Gastrocnemius medialis (tissue), 4 donors: ENCODE data around the gene FAM13A. TPM values are rescaled to one million over a fixed set of nuclear protein-coding genes. Genes with fewer than 3 reads are reported as not detected.

Experiments used
- ATAC-seq, 2 donors: fragments of 150-250 bp; one replicate each; pipeline ENCODE4 v1.9.1; 2016
- DNase-seq, 2 donors: peaks; one replicate each; pipeline ENCODE4 v3.0.0-alpha.2; 2019
- H3K27ac ChIP-seq, 4 donors: fragments of 200-600 bp; sonication (generic); 1 replicate in 1 of 4; 2 replicates in 3 of 4; pipeline ENCODE4 v1.5.1; 2016 to 2018; ENCODE audit warnings: mild to moderate bottlenecking in 2 of 4, moderate library complexity in 1 of 4
- H3K27me3 ChIP-seq, 3 donors: fragments of 200-600 bp; sonication (generic) in 2 of 3; 1 replicate in 1 of 3; 2 replicates in 2 of 3; pipeline versions ENCODE4 v1.5.1 to v1.6.0; 2016 to 2019; ENCODE audit warnings: mild to moderate bottlenecking in 1 of 3, moderate library complexity in 1 of 3
- H3K36me3 ChIP-seq, 2 donors: fragments of 200-600 bp; sonication (generic) in 1 of 2; one replicate each; pipeline ENCODE4 v1.5.1; 2017 to 2018
- H3K4me1 ChIP-seq, 2 donors: fragments of 200-600 bp; sonication (generic) in 1 of 2; one replicate each; pipeline ENCODE4 v1.5.1; 2016 to 2017; ENCODE audit warnings: mild to moderate bottlenecking in 2 of 2
- H3K4me3 ChIP-seq, 4 donors: fragments of 200-600 bp; sonication (generic) in 3 of 4; 1 replicate in 1 of 4; 2 replicates in 3 of 4; pipeline ENCODE4 v1.5.1; 2016 to 2019; ENCODE audit warnings: mild to moderate bottlenecking in 2 of 4
- H3K9me3 ChIP-seq, 3 donors: fragments of 200-600 bp; sonication (generic) in 2 of 3; 1 replicate in 1 of 3; 2 replicates in 2 of 3; pipeline ENCODE4 v1.5.1; 2016 to 2019
- CTCF ChIP-seq, 5 experiments: fragments of 450-650 bp in 3 of 5; fragments of 200-600 bp in 2 of 5; sonication (generic) in 2 of 5; IDR thresholded peaks in 4 of 5; conservative IDR thresholded peaks in 1 of 5; 1 replicate in 4 of 5; 2 replicates in 1 of 5; pipeline ENCODE4 v1.5.1; 2016 to 2019; ENCODE audit warnings: antibody characterized with exemption in 5 of 5, mild to moderate bottlenecking in 3 of 5, moderate library complexity in 3 of 5
- POLR2A ChIP-seq, 2 donors: fragments of 450-650 bp; IDR thresholded peaks; one replicate each; pipeline ENCODE4 v1.6.1; 2017; ENCODE audit warnings: antibody characterized with exemption in 2 of 2, mild to moderate bottlenecking in 2 of 2, moderate library complexity in 2 of 2
- in situ Hi-C, 4 donors: fragments of 200-750 bp; cut with MboI; loops; one replicate each; pipeline versions ENCODE4 v1.15.0 to v1.8.0; 2017; ENCODE audit warnings: low sequenced_read_pairs in 4 of 4
- intact Hi-C: fragments of 100-400 bp; cut with DNase I; formaldehyde crosslinking; loops from one replicate; pipeline ENCODE4 v1.15.1; 2023; ENCODE audit warnings: low total_unique reads
- total RNA-seq, 4 donors: library from RNA; depleted of rRNA; stranded (reverse); fragments of >200 nt; gene quantifications; one replicate each; pipeline versions ENCODE4 v1.1.0 to v1.2.3, GENCODE V29; 2016

FAM13A gene
- total RNA-seq, 4 donors from 2014 or later = 6.7 to 14.1 (median 11.4) TPM

GRCh38 chr4:88969746-88970145, 87.2 kb downstream of the FAM13A start:
- intact Hi-C loops = no loop called here
- TF ChIP-seq CTCF (IDR thresholded peaks at IDR 0.05 in 4 of 5, conservative IDR thresholded peaks at IDR 0.05 in 1 of 5) = no peak
- TF ChIP-seq POLR2A (IDR thresholded peaks at IDR 0.05) = no peak
- H3K27me3 ChIP-seq = no peaks in the 10 kb centered on the region
- no peaks in the 10 kb centered on the region for H3K9me3 ChIP-seq
- H3K27ac ChIP-seq = no peak overlapping the region
- in situ Hi-C loops = no loop called here
- peaks cover 0 to 5% of the 10 kb centered on the region in 2 donors for H3K4me1 ChIP-seq
- H3K36me3 ChIP-seq = no peaks in the 10 kb centered on the region
- DNase-seq (no peak), ATAC-seq (no peak)
- H3K4me3 ChIP-seq = no peak overlapping the region

GRCh38 chr4:88969271-88969670, 87.7 kb downstream of the FAM13A start:
- intact Hi-C loops = no loop called here
- no peak for DNase-seq

GRCh38 chr4:88967883-88968331, 89.1 kb downstream of the FAM13A start:
- Histone ChIP-seq H3K27me3 (no peaks in the 10 kb centered on the region), H3K4me3 (no peak overlapping the region), H3K9me3 (no peaks in the 10 kb centered on the region), H3K36me3 (no peaks in the 10 kb centered on the region), H3K4me1 (peaks cover 0 to 5% of the 10 kb centered on the region in 2 donors), H3K27ac (peak overlapping the region in 2 of 4 donors; percentile 33 to 40)
- in situ Hi-C loops = no loop called here
- DNase-seq (no peak), ATAC-seq (peak; percentile 47 to 68)
- TF ChIP-seq CTCF (IDR thresholded peaks at IDR 0.05 in 4 of 5, conservative IDR thresholded peaks at IDR 0.05 in 1 of 5) = no peak
- no peak for TF ChIP-seq POLR2A (IDR thresholded peaks at IDR 0.05)
- intact Hi-C loops = no loop called here

More at GRCh38 chr4:88969271-88969670, 87.7 kb downstream of the FAM13A start:
- no peaks in the 10 kb centered on the region for H3K9me3 ChIP-seq
- H3K4me1 ChIP-seq = peaks cover 0 to 5% of the 10 kb centered on the region in 2 donors
- ATAC-seq = no peak
- H3K36me3 ChIP-seq = no peaks in the 10 kb centered on the region
- no peaks in the 10 kb centered on the region for H3K27me3 ChIP-seq
- TF ChIP-seq CTCF (IDR thresholded peaks at IDR 0.05 in 4 of 5, conservative IDR thresholded peaks at IDR 0.05 in 1 of 5) = no peak
- no peak for TF ChIP-seq POLR2A (IDR thresholded peaks at IDR 0.05)
- no peak overlapping the region for H3K4me3 ChIP-seq
- in situ Hi-C loops = no loop called here
- H3K27ac ChIP-seq = no peak overlapping the region

GRCh38 chr4:88965053-88965452, 91.9 kb downstream of the FAM13A start:
- H3K27ac ChIP-seq = no peak overlapping the region
- ATAC-seq (no peak), DNase-seq (no peak)
- intact Hi-C loops (no loop called here), in situ Hi-C loops (no loop called here)
- no peaks in the 10 kb centered on the region for H3K36me3 ChIP-seq
- no peak overlapping the region for H3K4me3 ChIP-seq
- H3K4me1 ChIP-seq = peaks cover 0 to 5% of the 10 kb centered on the region in 2 donors
- H3K27me3 ChIP-seq = no peaks in the 10 kb centered on the region
- TF ChIP-seq CTCF (IDR thresholded peaks at IDR 0.05 in 4 of 5, conservative IDR thresholded peaks at IDR 0.05 in 1 of 5) = no peak
- TF ChIP-seq POLR2A (IDR thresholded peaks at IDR 0.05) = no peak
- H3K9me3 ChIP-seq = no peaks in the 10 kb centered on the region

GRCh38 chr4:88964450-88964849, 92.5 kb downstream of the FAM13A start:
- intact Hi-C loops (no loop called here), in situ Hi-C loops (no loop called here)
- H3K4me3 ChIP-seq = no peak overlapping the region
- TF ChIP-seq POLR2A (IDR thresholded peaks at IDR 0.05) = no peak
- TF ChIP-seq CTCF (IDR thresholded peaks at IDR 0.05 in 4 of 5, conservative IDR thresholded peaks at IDR 0.05 in 1 of 5) = no peak
- H3K27ac ChIP-seq = no peak overlapping the region
- no peaks in the 10 kb centered on the region for H3K9me3 ChIP-seq
- DNase-seq (no peak), ATAC-seq (no peak)
- H3K36me3 ChIP-seq = no peaks in the 10 kb centered on the region
- H3K4me1 ChIP-seq = peaks cover 0 to 5% of the 10 kb centered on the region in 2 donors
- no peaks in the 10 kb centered on the region for H3K27me3 ChIP-seq
